GOT3 (cell line): ENCODE results near the gene KRT39.

Experiments
- DNase-seq: peaks from one replicate; lab custom pipeline; 2025; ENCODE audit warnings: mixed read lengths; lab: John Stamatoyannopoulos, UW

The KRT39 gene

DNA sequence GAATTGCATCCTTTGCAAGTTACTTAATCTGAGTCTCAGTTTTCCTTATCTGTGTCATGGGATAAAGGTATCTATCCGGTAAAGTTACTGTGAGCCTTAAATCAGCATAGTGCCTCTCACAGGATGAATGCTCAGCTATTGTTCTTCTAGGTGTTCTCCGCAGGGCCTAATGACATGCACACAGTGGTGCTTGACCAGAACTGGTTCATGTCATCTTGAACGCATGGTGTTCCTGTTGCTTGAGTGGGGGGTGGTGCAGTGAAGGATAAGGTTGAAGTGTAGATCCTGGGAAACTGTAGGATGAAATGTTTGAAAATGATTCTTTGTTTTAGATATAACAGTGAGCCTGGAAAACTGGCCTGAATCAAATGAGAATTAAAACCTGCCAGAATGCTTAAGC lies 13.4 kb upstream of the KRT39 start:
- no peak for DNase-seq

DNA sequence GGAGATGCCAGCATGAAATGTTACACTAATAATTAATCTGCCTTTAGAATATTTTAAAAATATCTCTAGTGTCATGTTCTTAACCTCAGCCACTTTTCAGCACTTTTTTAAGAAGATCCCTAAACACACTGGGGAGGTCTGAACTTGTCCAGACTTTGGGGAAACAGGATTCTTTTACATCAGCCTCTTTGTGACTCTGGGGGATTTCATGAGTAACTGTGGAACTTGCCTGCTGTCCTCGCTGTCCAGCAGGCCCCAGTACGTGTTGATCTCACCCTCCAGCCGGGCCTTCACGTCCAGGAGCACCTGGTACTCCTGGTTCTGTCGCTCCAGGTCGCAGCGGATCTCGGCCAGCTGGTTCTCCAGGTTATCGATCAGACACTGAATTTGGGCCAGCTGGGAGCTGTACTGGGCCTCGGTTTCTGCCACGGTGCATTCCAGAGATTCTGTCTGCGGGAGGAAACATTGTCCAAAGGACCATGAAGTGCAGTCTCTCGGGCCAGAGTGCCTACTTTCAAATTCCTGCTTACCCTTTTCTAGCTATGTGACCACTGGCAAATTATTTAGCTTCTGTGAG lies 11.9 kb upstream of the KRT39 start:
- no peak for DNase-seq

DNA sequence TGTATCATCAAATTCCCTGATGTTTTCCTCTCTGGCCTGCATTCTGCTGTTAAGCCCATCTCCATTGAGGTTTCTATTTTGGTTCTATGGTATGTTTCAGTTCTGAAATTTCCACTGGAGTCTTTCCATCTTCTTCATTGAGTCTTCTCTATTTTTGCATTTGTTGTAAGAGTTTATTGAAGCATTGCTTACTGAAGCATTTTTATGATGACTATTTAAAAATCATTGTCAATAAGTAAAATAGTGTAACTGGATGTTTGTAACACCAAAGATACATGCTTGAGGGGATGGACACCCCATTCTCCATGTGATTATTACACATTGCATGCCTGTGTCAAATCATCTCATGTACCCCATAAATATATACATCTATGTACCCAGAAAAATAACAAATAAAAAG lies 8.8 kb upstream of the KRT39 start:
- no peak for DNase-seq

DNA sequence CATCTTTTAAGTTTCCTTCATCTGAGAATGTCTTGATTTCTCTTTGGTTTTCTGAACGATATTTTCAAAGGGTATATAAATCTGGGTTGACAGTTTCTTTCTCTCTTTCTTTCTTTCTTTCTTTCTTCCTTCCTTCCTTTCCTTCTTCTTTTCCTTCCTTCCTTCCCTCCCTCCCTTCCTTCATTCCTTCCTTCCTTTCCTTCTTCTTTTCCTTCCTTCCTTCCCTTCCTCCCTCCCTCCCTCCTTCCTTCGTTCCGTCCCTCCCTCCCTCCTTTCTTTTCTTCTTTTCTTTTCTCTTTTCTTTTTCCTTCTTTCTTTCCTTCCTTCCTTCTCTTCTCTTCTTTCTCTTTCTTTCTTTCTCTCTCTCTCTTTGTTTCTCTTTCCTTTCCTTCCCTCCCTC lies 7.6 kb upstream of the KRT39 start:
- DNase-seq = no peak

DNA sequence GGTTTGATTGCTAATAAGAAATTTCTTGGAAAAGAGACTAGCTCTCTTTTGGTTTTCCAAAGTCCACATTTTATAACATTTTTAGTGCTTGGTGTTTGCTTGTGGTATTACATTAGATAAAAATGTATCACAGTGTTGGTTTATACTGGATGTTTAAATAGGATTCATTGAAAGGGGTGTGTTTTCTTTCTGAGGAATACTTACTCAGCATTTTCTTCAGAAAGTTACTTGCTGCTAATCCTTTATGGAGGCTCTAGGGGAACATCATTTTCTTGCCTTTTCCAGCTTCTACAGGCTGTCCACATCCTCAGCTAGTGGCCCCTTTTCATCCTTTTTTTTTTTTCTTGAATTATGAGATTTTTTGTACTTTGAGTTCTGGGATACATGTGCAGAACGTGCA lies 834 bp upstream of the KRT39 start:
- DNase-seq = no peak

DNA sequence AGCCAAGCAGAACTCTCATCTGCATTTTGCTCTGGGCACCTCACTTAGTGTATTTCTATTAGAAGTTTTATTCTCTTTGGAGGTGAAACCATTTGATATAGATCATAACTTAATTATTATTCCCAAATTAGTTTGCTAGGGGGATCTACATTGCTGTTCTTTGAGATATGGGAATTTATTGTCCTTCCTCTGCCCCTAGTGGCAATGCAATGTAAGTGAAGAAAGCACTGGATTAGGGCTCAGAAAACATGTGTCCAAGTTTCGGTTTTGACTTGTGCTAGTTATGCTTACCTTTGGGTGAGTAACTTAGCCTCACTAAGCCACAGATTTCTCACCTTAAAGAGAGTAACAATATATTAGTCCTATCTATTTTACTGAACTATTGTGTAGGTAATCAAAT lies 2.9 kb downstream of the KRT39 start:
- no peak for DNase-seq

DNA sequence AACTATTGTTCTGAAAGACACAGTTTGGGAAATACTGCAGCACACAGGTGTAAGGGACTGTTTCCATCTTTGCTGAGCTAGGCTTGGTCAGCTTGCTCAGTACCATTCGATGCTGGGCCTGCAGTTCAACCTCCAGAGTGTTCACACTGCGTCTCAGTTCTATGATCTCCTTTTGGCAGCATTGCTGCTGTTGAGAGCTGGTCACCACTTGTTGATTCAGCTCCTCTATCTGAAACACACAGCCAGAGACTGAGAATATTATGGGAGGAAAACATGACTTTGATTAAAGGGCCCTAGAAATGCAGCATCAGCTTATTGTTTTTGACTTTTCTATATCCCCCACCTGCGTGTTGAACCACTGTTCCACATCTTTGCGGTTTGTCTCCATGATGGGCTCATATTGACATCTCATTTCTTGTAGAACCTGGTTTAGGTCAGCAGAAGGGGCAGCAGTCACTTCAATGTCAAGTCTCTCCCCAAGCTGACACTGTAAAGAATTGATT lies 4.6 kb downstream of the KRT39 start:
- DNase-seq = no peak

DNA sequence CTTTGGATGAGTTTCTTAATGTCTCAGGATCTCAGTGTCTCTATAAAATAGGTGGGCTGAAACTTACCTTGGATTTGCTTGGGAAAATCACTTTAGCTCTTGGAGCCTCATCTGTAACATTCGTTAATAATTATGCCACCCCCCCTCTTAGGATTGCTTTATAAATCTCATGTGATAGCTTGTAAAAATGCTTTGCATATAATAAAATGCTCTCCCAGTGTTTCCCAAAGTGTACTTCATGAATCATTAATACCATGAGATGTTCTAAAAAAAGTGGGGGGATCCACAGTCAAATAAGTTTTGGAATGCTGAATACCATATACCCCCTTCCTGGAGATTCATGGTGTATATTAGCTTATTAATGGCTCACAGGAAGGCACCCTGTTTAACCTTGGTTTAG lies 5.2 kb downstream of the KRT39 start:
- no peak for DNase-seq

DNA sequence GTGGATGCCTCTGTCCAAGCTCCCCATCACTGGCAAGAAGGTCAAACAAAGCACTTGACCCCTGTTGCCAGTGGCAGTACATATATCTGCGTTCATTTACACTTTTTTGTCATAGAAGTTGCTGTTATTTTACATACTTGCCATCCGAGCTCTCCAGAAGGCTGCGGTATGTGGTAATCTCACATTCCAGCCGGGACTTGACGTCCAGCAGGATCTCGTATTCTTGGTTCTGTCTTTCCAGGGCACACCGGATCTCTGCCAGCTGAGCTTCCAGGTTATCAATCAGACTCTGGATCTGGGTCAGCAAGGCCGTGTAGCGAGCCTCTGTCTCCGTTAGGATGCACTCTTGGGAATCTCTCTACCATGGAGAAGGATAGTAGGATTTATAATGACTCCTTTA lies 6.6 kb downstream of the KRT39 start:
- DNase-seq = no peak

DNA sequence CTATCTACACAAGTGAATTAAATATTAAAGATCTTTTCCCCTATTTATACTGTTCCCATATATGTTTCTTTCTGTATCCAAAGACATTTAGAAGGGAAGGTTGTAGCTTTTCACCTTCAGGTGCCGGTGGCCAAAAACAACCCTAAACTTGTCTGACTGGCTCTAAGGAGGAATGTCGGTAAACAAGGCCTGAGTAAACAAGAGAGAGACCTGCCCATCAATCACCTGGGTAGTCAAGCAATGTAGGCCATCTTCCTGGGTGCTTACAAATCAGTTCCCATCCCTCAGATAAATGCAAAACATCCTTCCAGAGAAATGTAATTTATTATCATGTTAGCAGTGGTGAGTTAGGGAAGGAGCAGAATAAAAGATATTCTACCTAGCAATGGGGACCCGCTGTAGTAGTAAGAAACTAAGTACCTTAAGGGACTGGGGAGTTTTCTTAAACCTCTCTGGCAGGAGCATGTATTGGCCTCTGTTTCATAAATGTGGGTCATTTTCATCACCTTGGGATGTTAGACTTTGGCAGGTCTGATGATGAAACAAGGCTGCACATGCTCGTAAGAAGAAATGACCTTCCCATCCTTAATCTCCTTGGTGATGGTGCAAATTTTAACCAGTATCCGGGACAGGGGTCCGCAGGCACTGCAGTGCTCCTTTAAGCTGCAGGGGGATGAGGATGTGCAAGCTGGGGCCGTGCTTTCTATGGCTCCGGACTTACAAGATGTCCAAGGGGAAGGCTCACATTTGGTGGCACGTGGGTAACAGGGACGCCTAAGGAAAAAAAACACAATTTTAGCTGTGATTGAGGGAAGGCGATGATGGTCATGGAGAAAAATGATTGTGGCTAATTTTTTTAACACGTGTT lies 8.4 kb downstream of the KRT39 start:
- DNase-seq = no peak

DNA sequence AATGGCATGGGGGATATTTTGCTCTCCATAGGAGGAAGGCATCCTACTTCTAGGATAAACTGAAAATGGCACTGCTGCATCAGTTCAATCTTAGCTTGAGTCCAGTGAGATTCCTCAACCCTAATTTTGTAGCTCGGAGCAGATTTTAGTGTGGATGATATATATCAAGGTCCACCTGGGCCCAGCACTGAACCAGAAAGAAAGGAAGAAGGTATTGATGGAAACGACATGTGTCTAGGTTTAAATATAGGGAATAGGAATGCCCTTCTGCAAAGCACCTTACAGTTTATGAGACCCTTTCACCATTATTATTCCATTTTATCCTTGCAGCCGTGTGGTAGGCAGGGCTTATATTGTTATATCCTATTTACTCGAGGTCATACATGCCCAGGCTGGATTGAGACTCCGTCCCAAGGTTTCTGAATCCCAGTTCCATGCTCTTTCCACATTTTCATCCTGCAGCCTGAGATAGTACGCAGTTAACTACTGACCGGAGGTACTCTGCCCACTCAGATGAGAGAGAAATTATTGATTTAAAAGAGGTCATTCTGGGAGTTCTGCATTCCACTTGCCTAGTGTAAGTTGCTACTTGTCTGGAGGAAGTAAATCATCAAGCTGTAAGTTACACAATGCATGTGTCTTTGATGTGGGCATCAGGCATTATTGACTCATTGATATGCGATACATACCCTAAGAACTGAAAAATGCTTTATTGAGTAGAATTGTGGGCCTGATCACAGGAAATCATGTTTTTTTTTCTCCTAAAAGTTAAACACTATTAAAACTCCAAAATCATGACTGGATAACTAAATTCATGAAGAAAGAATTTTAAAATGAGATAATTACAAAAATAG lies 10.1 kb downstream of the KRT39 start:
- no peak for DNase-seq

DNA sequence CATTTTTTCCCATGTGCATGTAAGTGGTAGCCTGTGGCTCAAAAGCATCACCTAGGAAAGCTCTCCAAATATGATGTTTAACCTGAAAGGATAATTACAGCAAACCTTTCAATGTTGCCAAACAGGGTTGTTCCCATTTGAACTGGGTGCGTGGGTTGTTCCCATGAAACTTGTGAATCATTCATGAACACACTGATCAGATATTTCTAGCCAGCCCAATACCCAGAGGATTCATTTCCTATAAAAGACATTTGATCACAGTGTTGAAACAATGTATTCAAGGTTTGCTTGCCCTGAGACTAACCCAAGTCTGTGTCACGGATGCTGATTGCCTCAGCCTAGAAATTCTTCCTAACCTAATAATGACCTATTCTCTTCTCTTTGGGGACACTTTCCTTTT lies 12.9 kb downstream of the KRT39 start:
- no peak for DNase-seq

DNA sequence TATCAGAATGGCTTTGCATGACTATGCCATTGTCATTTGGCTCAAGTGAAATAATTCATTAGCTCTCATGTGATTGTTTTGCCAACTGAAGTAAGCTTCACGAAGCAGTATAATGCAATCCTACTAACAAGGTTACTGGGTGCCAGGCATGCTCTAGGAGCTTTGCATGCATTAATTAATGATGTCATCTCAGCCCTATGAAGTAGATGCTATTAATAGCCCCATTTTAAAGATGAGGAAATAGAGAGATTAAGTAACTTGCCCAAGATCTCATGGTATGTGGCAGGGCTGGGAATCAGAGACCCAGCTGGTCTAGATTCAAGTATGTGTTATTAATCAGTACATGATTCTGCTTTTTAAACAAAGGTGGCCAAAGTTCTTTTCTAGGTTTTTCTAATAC lies 14.1 kb downstream of the KRT39 start:
- DNase-seq = no peak

DNA sequence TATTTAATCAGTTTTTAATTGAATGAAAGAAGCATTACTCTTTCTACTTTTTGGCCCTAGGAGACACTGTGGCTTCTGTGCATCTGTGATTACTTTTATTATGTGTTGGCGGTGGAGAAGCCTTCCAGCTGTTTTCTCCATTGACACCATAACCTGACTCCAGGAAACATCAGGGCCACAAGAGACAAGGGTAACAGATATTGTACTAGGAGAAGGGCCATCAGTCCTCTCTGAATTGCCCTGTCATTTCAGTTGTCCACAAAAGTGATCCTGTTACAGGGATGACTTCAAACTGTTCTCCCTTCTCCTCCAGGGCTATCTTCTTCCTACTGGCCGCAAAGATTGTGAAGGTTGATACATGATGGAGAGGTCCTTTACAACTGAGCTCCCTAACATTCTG lies 14.6 kb downstream of the KRT39 start:
- DNase-seq = no peak

DNA sequence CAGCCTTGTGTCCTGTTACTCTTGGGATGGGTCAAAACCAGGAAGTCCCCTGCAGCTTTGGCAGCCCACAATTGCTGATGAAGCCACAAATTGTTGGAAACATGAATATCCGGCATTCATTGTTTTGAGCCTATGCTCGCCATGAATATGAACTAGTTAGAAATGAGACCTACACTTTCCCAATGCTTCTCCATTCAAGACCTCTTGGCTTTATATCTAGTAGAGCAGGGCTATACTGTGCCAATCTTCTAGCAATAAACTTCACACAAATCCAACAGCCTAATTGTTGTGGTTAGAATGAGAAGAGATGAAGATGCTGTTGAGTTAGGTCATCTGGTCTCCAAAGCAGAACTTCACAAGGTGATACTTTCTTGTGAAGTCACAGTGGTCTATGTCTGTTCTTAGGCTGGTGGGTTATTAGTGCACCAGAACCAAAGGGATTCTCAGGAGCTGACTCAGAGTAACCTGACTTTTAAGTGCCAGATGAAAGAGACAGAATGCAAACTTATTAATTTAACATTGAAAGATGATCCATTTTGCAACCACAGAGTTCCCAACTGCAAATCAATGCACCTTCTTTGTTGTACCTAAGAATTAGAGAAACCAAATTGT lies 15.6 kb downstream of the KRT39 start:
- DNase-seq = no peak

DNA sequence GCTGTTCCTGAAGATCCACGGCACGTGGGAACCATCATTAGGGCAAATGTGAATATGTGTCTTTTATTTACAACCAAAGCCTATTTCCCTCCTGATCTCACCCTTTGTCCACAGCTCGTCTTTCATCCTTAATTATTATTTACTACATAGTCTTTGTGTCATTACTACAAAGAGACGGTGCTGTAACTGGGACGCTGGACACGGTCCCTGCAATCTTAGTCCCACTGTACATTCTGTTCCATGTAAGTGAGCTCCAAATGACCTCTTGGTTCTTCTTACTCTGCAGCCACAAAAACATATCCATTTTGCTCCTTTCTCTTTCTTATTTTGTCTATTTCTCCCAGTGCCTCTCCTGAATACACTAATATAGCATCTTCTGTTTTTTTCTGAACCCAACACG lies 16.6 kb downstream of the KRT39 start:
- no peak for DNase-seq

DNA sequence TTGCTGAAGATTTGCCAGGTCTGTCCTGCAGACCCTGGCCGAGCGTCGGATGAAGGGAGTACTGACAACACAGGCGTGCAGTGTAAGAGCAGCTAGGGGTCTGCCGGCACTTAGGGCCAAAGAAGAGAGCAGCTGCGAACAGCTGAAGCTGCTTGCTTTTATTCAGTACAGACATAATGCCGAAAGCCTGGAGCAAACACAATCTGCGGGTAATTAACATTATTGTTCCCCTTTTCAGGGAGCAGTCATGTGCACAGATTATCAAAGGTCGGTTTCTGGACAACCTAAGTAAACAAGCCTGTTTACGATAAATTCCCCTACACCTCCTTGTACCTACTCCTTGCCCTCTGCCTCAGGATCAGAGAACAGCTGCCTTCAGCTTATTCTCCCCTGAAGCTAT lies 17.3 kb downstream of the KRT39 start:
- no peak for DNase-seq

DNA sequence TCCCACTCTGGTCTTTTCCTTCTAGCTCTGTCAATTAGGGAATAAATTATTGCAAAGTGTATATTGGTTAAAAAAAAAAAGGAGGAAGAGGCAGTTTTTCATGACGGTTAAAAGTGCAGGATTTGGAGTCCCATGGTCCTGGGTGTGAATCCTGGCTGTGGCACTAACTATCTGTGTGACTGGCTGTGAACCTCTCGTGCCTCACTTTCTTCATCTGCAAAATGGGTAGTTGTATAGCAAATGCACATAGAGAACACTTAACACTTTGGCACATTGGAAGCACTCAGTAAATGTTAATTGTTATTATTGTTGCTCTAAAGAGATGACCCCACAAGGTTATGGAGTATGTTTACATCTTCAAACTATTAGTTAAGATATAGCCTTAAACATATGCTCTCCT lies 18.8 kb downstream of the KRT39 start:
- no peak for DNase-seq

DNA sequence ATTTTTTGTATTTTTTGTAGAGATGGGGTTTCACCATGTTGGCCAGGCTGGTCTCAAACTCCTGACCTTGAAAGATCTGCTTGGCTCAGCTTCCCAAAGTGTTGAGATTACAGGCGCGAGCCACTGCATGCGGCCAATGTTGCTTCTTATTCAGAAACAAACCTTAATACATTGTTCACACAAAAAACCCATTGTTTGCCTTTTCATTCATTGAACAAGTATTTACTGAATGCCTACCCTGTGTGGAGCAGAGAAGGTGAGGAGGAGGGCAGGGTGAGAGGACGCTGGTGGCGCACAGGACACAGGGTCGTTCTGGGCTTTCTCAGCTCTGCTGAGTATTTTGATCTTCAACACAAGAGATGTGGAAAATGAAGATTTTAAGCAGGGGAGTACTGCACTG lies 21.3 kb downstream of the KRT39 start:
- DNase-seq = no peak

DNA sequence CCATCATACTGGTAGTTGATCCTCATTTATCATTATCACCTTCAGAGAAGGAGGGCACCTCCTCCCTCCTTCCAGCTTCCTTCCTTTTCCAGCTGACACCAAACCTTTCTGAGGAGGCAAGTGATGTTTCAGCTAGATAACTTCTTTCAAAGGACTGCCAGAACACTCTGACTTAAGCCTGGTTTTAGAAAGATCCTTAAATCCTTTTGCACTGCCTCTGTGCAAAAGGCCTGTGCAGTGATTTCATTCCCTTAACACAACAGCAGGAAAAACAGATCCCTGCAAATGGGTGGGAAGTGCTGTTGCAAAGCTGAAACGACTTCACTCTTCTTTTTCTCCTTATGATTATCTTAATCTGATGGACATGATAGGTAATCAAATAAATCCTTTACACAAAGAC lies 22.2 kb downstream of the KRT39 start:
- DNase-seq = no peak

DNA sequence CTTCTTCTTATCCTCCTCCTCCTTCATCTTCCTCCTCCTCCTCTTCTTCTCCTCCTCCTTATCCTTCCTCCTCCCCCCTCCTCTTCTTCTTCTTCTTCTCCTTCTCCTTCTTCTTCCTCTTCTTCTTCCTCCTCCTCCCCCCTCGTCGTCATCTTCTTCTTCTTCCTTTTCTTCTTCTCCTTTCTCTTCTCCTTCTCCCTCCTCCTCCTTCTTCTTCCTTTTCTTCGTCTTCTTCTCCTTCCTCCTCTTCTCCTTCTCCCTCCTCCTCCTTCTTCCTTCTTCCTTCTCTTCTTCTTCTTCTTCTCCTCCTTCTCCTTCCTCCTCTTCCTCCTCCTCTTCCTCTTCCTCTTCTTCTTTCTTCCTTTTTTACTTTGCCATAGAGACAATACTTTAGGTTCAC lies 24.2 kb downstream of the KRT39 start:
- DNase-seq = no peak

DNA sequence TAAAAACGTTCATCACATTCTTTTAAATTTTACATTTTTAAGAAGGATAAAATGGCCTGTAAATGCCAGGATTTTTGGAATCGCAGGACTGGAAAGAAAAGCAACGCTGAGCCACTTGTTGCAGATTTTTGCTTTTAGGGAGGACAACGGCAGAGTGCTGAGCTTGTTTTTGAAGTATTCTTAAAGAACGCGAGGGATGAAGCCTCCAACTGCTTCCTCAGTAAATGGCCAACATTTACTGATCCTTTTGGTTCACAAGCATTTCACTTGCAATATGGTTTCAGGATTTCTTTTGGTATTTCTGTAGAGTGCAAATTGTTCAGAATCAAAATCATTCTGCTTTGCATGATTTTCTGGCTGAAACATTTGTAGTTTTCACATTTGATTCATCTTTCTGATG lies 26.5 kb downstream of the KRT39 start:
- no peak for DNase-seq
